ENCODE measurements around the gene CCDC110.

The CCDC110 gene

DNA sequence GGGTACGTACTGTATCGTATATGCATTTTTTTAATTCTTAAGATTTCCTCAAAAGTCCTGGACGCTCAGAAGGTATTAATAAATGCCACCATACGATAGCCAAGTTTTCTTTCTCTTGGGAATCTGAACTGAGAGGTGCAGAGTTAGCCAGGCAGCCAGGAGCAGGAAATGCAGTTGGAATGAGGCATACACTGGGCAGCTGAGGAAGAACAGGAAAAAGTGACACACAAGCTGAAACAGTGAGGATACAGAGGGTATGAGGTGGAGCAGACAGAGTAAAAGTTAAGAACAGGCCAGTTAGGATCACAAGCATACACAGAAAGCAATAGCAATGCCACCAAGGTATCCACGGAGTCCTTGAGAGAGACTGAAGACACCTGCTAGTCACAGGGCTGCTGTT, 59.1 kb downstream of the CCDC110 start:
- DNase-seq, result no peak

DNA sequence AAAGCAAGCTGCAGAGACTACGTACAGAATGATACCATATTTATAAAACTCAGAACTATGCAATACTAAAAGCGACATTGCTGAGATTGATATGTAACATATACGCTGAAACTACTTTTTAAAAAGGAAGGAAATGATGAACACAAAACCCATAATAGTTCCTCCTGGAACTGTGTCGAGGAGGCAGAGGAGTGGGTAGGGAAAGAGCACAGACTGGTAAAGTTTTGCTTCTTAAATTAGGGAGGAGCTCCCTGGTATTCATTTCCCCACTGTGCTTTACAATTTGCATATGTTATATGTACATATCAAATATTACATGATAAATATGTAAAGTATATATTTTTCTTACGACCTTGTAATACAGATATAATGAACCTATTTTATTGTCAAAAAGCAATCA, 59.7 kb downstream of the CCDC110 start:
- DNase-seq, result no peak

DNA sequence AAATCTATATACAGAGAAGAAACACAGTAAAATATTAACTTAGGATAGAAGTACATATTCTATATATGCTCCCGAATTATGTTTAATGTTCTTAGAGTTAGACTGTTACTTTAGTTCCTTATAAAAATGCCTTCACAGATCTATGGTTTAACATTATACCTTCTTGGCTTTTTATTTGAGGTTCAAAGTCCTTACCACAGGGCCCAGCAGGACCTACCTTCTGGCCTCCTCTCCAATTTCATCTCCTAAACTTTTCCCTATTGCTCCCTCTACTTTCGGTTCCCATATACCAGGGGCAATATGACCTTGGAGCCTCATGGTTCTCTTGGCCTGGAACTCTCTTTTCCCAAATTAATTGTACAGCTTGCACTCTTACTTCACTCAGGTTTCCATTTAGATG, 63.1 kb downstream of the CCDC110 start:
- DNase-seq, result no peak

DNA sequence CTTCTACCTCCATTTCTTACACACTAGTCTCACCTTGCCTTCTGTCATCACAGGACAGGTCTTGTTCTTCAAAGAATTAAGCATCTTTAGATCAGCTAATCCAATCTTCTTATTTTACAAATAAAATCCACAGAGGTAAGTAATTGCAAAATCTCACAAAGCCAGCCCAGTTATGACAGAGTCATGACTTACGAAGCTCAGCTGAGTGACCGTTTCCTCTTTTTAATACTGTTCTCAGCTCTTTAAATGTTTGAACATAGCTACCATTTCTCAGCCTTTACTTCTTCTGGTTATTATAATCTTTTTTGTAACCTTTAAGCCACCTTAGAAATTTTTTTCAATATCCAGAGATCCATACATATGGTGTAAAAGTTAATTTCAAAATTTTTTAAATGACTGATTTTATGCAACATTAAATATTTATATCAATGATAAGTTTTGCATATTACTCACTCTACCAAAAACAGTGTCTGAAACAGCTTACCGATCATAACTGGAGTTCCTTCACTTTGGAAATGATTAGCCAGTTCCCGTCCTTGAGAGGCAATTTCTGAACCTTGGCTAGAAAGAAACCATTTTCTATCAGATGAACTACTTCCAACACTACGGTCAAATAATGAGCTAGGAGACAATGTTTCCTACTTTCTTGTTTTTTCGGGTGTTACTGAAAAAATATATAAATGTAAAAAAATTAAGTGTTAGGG, 66.1 kb downstream of the CCDC110 start:
- DNase-seq, result no peak

DNA sequence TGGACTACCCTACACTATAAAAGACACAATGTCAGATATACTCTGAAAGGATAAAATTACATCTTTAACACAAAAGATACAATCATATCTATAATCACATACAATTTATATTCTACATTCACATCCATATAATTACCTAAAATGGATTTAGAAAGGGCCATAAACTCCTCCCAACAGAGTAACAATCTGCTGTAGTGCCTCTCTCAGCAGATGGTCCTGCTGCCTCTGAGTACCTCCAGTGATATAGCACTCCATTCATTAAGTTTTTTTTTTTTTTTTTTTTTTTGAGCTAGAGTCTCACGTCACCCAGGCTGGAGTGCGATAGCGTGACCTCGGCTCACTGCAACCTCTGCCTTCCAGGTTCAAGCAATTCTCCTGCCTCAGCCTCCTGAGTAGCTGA, 67.5 kb downstream of the CCDC110 start:
- DNase-seq, result no peak

DNA sequence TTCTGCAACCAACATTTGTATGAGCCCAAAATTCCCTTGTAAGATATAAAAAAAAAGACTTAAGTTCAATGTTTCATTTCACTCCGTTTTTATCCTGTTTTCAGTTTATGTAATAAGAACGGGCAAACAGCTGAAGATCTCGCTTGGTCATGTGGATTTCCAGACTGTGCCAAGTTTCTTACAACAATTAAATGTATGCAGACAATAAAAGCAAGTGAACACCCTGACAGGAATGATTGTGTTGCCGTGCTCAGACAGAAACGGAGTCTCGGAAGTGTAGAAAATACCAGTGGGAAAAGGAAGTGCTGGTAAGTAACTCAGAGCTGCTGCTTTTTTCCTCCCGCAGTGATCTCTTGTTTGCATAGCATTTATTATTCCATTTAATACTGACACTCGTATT, 72.1 kb downstream of the CCDC110 start:
- no peak for DNase-seq

DNA sequence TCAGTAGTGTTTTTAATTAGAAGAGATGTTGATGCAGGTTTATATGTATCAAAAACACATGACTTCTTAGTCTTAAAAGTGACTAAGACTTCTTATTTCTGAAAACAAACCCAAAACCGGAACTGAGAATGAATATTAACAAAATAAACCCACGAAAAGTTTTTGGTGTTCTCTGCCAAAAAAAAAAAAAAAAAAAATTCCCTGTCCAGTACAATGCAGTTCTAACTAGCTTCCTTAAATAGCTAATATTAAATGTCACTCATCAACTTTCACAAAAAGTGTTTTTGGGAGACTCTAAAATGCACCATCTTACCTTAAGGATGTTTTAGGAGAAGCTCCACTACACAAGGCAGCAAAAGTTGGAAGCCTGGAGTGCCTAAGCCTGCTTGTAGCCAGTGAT, 72.9 kb downstream of the CCDC110 start:
- DNase-seq, result no peak

DNA sequence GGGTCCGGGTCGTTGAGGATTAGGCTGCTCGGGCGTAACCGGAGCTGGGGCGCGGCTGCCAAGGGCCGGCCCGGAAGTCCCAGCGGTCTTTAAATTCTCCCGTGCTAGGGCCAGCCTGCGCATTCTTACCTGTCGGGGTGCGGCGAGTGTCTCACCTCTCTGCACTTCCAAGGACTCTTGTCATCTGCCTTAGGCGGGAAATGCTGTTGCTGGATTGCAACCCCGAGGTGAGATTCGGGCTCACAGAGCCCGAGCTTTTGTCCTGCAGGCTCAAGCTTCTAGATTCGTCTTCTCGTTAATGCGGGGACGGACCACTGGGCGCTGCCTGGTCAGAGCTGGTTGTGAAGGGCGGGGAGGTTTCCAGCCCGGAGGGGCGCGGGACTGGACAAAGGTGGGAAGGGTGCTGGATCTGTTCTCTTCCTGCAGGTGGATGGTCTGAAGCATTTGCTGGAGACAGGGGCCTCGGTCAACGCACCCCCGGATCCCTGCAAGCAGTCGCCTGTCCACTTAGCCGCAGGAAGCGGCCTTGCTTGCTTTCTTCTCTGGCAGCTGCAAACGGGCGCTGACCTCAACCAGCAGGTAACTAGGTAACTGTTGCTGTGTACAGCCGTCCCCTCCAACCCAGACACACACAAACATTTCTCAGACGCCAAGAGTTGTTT, 74.7 kb downstream of the CCDC110 start, which contains the start of gene ANKRD37:
ANKRD37 (plus strand) TSS at position 118 of the 662 bp plus-strand sequence; CDS start at position 201, 83 bp downstream.
- no peak for DNase-seq

DNA sequence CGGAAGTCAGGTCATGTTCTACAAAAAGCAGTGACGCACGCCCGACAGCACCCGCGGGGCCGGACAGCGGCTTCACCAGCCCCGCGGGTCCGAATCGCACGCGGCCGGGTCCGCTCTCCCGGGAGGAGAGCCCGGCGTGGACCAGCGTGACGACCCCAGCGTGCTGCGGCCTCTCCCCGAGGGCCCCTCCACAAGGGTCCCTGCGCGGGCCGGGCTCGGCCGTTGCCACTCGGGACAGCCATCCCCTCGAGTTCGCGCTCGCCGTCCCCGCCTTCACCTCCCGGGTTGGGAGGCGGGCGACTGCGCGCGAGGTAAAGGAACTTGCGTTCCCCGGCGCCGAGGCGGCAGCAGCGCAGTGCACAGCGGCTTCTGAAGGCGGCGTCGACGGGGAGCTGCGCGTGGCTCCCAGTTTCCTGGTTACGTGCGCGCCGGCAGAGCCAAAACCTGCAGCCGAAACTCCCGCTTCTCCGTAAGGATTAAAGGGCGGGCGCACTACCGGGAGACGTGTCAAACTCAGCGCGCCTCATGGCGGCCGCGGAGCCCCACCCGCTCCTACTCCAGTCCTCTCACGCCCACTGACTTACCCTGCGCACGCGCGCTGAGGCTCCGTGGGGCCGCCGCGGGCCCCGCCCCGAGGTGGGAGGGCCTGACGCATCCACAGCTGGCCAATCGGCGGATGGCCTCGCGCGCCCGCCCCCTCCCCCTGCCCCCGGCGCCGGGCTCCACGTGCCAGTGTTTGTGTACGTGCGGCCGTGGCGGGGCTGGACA, 75.4 kb downstream of the CCDC110 start:
- peak; percentile 55 for DNase-seq

DNA sequence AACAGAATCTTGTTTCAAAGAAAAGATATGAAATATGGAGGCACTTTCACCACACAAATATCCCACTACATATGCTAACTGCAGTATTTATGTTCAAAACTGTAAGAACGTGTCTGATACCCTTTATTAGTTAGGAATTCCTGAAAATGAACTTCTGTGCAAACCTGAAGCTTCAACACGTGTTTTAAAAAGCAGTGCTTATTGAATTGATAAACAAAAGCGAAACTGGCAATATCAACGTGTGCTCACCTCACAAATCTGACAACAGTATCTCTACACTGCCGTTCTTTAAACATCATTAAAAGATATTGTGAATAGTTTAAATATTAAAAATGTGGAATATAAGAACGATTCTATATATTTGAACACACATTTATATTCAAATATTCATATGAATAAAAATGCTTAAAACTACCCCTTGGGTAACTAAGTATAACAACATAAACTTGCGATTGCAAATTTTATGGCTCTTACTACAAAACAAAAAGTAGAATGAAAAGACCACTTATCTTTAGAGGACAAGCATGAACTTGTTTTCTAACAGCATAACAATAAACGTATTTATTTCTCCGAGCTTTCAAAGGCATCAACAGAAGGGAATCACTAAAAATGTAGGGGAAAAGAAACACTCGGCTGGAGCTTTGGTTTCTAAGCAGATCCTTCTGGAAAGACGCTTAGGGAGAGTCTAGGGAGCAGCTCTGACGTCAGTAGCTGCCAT, 76.1 kb downstream of the CCDC110 start, which contains the start of gene LRP2BP:
LRP2BP (minus strand) TSS at position 687 of the 718 bp plus-strand sequence. CDS start 17,738 bp downstream, outside the sequence.
- no peak for DNase-seq
